Astrocyte of the cerebellum (primary cell): ENCODE data around the gene DYNC1LI2.
"Not testable (repeated sequence)": the region's sequence is repeated elsewhere in the genome, so short reads cannot be mapped to it uniquely, and the experiment has no call there.

Source experiments
- DNase-seq: peaks from one replicate; pipeline ENCODE4 v3.0.0-alpha.2; 2011; ENCODE audit warnings: low read depth
- H3K4me3 ChIP-seq: 2 replicates; pipeline ENCODE4 v1.5.1; 2011; ENCODE audit warnings: mild to moderate bottlenecking, low read depth, low read length, moderate library complexity
- in situ Hi-C: cut with HindIII; loops from 2 replicates; pipeline ENCODE4 v1.10.0; 2017; ENCODE audit warnings: low sequenced_read_pairs
- TF ChIP-seq, protein P1 (sequence below): IDR thresholded peaks from 2 replicates; pipeline ENCODE4 v1.5.1; 2012; ENCODE audit warnings: low read length, low read depth, moderate library complexity, mild to moderate bottlenecking; ENCODE audit errors: missing control alignments

DYNC1LI2 gene

DNA sequence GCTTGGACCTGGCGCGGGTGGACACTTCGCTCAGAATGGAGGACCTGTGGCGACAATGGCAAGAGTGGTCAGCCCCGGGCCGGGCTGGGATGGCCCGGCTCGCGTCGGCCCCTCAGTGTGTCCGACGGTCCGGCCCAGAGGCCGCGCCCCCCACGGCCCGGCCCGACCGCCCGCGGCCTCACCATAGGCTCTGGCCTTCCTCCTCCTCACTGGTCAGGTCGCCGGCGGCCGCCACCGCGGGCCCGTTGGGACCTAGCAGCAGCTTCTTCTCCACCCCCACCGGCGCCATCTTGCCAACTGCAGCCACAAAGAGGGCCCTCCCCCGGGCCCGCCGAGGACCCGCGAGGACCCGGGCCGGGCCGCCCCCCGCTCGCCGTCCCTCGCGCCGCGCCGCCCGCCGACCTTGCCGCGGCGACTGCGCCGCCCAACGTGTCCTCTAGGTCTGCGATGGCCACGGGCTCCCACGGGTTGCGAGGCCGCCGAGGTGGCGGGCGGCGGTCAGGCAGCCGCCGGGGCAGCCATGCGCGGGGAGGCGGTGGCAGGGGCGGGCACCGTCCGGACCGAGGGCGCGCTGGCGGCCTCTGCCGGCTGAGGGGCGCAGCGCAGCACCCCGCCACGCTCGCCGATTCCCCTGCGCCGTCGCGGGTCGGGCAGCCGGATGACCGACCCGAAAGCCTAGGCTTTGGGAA lies at the start of gene DYNC1LI2:
DYNC1LI2 (minus strand) TSS at position 307 of the 689 bp plus-strand sequence; CDS start at position 289, 18 bp downstream.
- in situ Hi-C loops, result no loop called here
- peak; percentile 24 for DNase-seq
- TF ChIP-seq, protein P1, sequence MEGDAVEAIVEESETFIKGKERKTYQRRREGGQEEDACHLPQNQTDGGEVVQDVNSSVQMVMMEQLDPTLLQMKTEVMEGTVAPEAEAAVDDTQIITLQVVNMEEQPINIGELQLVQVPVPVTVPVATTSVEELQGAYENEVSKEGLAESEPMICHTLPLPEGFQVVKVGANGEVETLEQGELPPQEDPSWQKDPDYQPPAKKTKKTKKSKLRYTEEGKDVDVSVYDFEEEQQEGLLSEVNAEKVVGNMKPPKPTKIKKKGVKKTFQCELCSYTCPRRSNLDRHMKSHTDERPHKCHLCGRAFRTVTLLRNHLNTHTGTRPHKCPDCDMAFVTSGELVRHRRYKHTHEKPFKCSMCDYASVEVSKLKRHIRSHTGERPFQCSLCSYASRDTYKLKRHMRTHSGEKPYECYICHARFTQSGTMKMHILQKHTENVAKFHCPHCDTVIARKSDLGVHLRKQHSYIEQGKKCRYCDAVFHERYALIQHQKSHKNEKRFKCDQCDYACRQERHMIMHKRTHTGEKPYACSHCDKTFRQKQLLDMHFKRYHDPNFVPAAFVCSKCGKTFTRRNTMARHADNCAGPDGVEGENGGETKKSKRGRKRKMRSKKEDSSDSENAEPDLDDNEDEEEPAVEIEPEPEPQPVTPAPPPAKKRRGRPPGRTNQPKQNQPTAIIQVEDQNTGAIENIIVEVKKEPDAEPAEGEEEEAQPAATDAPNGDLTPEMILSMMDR, result peak; percentile 66

DNA sequence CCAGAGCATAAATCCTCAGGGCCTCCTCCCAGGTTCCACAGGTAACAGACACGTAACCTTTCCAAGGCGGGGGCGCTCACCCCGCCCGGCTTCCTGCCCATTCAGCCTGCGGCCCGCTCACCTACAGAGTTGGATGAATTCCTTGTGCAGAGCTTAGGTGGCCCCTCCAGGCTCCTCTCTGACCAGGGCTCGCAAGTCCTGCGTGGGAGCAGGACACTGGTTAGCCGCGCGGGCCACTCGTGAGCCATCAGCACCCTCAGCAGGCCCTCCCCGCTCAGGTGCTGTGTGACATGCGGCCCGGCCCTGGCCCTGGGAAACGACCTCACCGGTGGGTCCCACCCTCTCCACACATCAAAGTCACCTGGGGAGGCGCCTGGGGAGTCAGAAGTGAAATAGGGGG lies 49.4 kb upstream of the DYNC1LI2 start:
- no peak overlapping the region for H3K4me3 ChIP-seq
- TF ChIP-seq, protein P1, result no peak
- in situ Hi-C loops, result no loop called here
- DNase-seq, result no peak

More for the DNA sequence above, at the start of gene DYNC1LI2:
- H3K4me3 ChIP-seq, result peak within 1 kb of the TSS; percentile 76

DNA sequence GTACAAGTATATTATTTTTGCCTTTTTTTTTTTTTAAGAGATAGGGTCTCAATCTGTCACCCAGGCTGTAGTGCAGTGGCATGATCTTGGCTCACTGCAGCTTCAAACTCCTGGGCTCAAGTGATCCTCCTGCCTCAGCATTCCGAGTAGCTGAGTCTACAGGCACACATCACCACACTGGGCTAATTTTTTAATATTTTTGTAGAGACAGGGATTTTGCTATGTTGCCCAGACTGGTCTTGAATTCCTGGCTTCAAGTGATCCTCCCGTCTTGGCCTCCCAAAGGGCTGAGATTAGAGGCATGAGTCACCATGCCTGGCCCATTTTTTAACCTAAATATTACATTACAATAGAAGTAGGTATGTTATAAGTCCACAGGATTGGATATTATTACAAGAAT lies 46.8 kb upstream of the DYNC1LI2 start:
- no peak for DNase-seq
- in situ Hi-C loops, result no loop called here
- TF ChIP-seq, protein P1, result no peak
- no peak overlapping the region for H3K4me3 ChIP-seq

DNA sequence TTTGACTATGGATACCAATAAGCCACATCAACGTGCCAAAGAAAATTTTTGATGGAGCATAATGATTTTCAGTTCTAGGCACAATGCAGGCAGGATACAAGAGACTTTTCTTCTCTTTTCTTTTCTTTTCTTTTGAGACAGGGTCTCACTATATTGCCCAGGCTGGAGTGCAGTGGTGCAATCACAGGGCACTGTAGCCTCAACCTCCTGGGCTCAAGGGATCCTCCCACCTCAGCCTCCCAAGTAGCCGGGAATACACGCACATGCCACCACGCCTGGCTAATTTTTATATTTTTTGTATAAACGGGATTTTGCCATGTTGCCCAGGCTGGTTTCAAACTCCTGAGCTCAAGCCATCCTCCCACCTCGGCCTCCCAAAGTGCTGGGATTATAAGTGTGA lies 42.6 kb upstream of the DYNC1LI2 start:
- H3K4me3 ChIP-seq, in situ Hi-C loops, DNase-seq: not testable (repeated sequence)

DNA sequence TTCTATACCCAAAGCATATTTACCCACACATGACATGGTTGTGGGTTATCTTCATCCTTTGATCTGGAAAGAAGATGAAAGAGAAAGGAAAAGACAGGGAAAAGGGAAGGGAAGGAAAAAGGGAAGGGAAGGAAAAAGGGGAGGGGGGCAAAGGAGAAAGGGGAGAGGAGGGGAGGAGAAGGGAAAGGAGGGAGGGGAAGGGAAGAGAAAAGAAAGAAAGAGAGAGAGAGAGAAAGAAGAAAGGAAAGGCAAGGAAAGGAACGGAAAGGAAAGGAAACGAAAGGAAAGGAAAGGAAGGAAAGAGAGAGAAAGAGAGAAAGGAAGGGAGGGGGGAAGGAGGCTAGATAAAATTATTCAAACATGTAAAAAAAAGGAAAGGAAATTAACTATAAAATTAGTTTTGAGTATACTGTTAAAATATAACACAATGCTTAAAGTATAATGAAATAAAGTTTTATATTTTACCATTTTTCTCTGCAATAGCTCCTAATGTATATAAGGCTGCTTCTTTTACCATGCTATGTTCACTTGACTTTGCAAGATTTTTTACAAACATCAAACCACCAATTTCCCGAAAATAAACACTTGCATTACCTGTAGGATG lies 38.8 kb upstream of the DYNC1LI2 start:
- in situ Hi-C loops, result no loop called here
- TF ChIP-seq, protein P1, result no peak

DNA sequence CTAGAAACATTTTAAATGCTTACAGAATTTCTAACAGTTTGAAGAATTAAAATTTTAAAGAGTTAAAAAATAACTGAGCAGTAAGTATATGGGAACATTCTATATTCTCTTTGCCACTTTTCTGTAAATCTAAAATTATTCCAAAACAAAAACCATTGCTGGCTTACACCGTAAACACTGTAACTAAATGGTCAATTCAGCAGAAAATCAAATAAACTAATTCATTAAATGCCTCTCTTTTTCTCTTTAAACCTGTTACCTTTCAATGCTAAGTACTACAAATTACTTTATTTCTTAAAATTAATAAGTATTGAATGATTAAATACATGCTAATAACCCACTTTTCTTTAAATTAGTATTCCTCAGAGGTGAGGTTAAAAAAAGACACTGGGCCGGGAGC lies 36.0 kb upstream of the DYNC1LI2 start:
- no peak for DNase-seq
- no peak overlapping the region for H3K4me3 ChIP-seq
- TF ChIP-seq, protein P1, result no peak
- in situ Hi-C loops, result no loop called here

More for the DNA sequence above, 38.8 kb upstream of the DYNC1LI2 start:
- no peak overlapping the region for H3K4me3 ChIP-seq
- DNase-seq, result no peak

DNA sequence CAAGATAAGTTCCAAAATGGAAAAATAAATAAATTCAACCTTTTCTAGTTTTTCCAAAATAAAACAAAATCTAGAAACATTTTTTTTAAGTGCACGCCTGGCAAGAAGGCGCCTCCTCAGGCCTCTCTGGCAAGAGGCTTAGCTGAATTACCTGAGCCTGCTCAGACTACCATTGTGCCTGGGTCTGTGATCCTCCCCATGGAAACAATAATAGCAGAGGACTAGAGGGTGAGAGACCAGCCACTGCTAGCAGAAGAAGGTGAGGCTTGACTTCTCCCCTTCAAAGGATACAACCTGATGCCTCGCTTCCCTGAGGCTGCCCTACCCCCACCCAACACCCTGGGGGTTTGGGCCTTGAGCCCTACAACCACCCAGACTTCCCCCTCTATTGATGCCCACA lies 35.1 kb upstream of the DYNC1LI2 start:
- TF ChIP-seq, protein P1, result no peak
- no peak overlapping the region for H3K4me3 ChIP-seq
- DNase-seq, result no peak
- in situ Hi-C loops, result no loop called here
